SKM-1 (cell line): Measurements from ENCODE around the gene NTF4.

Experiments
- DNase-seq: peaks from one replicate; lab custom pipeline; 2025; ENCODE audit not compliant: unreplicated experiment; lab: John Stamatoyannopoulos, UW

The NTF4 gene, protein sequence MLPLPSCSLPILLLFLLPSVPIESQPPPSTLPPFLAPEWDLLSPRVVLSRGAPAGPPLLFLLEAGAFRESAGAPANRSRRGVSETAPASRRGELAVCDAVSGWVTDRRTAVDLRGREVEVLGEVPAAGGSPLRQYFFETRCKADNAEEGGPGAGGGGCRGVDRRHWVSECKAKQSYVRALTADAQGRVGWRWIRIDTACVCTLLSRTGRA

DNA sequence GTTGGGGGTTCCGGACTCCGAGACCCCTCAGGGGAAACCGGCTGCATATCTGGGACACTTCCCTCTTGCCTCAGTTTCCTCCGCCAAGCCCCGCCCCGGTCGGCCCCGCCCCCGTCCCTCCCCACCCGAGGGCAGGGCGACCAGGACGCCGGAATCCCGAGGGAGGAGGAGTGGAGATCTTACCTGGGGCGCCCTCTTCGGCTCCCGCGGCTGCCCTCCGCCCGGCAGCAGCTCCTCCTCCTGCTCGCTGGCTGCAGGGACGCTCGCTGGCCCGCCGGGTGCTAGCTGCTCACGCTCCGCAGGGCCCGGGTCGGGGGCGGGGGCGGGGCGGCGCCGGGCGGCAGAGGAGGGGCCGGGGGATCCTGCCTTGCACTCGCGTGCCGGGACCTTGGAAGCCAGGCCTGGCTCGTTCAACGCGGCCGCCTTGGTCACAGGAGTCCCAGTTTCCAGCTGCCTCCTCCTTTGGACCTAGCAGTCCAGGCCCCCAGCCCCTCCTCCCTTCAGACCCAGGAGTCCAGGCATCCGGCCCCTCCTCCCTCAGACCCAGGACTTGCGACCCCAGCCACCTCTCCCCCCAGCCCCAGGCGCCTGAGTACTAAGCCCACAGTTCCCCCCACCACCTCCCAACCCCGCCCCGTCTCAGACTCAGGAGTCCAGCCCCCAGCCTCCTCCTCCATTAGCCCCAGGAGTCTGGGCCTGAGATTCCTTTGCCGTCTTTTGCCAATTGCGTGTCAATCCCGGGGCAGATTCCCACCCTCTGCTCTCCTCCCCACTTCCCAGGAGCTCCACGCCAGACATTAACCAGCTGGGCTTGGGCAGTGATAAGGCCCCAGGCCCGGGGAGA is at the start of gene NTF4:
NTF4 (minus strand) TSS at position 51 of the 844 bp plus-strand sequence. CDS start 2,821 bp downstream, outside the sequence.
- no peak for DNase-seq

DNA sequence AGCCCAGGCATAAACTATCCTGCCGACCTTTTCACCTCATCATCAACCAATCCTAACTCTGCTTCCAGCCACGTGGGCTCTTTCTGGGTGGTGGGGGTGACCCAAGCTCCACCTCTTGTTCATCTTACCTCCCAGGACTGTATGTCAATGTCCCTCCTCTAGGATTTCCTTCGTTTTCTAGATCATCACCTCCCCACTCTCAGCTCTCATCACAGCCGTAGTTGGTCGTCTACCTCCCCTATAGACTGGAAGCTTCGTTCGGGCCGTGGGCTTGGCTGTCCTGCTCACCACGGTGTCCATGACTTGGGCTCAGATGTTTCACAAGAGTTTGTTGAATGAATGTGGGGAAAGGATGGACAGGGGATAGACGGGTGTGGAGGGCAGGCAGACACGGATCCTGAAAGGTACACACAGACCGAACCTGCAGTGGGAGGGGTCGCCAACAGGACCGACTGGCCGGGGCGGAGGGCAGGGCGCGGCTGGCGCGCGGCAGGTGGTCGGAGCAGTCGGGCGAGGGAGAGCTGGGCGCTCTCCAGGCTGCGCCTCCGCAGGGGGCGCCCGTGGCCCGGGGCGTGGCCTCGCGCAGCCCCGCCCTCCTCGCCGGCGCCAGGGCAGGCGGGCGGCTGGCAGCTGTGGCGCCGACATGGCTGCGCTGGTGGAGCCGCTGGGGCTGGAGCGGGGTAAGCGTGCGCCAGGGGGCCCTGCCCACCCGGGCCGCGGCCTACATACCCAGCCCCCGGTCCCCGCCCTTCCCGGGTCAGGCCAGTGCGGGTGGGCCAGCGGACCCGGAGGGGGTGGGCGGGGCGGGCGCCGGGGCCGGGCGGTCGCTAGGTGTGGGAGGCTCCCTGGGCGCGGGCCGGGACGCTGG is 49.4 kb upstream of the NTF4 start, which contains the start of gene LIN7B:
LIN7B (plus strand) TSS at position 609 of the 868 bp plus-strand sequence; CDS start at position 644, 35 bp downstream.
- no peak for DNase-seq

DNA sequence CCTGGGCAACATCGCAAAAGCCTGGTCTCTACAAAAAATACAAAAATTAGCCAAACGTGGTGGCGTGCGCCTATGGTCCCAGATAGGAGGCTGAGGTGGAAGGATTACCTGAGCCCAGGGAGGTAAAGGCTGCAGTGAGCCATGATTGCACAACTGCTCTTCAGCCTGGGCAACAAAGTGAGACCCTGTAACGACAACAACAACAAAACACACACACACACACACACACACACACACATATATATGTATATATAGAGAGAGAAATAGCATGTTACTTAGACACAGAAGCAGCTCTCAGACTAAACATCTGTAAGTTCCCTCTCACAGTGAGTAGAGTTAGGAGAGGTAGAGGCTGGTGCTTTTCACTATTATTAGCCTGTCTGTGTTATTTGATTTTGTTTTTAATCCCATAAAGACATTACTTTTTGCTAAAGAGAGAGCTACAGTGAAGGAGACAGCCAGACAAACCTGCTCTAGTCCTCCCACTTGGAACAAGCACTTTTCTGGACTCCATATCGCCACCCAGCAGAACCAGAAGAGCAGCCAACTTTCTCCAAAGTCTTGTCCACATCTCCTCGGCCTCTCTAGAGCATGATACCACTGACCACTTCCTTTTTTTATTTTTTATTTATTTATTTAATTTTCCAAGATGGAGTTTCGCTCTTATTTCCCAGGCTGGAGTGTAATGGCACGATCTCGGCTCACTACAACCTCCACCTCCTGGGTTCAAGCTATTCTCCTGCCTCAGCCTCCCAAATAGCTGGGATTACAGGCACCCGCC is 46.8 kb upstream of the NTF4 start:
- no peak for DNase-seq

DNA sequence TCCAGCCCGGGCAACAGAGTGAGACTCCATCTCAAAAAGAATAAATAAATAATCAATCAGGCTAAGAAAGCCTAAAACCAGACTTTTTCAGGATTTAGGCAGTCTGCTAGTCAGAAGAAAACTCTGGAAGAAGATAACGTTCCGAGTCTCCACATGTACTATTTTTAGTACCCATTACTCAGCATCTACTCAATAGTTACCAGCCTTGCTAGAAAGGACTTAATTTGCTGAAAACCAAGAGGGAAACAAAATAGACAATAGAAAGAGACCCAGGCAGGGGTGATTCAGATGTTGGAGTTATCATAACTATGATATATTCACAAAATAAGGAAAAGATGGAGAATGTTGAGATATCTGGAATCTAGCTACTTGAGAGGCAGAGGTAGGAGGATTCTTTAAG is 45.9 kb upstream of the NTF4 start:
- DNase-seq: no peak

DNA sequence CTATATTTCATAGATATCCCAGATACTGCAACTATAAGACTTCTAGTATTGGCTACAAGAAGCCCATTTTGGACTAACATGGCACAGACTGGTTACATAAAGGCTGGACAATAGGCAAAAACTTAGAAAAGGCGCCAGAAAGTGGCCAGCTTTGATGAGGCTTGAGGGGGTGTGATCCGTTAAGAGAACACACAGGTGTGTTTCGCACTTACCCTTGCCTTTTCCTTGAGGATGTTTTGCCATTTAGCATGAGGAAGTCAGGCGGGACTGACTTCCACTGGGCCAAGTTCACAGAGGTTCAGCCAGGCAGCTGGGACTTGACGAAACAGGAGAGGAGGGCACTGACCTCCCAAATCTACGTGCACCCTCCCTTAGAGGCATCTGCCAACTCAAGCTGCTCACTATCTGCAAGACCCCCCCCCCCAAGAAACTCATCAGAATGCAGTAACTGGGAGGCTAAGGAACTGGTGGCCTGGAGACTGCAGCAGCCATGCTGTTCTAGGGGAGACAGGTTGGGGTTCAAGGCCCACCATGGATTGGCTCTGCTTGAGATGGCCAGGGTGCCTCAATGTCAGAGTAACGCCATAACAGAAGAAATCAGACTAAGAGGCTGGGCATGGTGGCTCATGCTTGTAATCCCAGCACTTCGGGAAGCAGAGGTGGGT is 45.1 kb upstream of the NTF4 start:
- DNase-seq: no peak

DNA sequence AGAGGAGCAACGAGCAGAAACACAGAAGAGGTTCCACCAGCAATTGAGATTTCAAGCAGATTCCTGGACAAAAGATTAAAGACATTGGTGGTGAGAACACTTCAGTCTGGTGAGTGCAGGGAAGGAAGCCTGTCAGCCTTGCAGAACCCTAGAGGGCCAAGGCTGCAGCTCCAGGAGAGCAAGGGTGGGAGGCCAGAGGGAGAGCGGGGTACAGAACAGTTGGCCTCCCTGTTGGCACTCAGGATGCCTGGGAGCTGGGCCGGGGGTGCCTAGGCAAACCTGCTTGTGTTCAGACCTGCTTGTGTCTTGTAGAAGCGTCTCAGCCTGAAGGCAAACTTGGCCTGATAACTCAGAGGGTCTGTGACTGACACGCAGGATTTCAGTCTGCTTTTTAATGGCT is 44.4 kb upstream of the NTF4 start:
- no peak for DNase-seq

DNA sequence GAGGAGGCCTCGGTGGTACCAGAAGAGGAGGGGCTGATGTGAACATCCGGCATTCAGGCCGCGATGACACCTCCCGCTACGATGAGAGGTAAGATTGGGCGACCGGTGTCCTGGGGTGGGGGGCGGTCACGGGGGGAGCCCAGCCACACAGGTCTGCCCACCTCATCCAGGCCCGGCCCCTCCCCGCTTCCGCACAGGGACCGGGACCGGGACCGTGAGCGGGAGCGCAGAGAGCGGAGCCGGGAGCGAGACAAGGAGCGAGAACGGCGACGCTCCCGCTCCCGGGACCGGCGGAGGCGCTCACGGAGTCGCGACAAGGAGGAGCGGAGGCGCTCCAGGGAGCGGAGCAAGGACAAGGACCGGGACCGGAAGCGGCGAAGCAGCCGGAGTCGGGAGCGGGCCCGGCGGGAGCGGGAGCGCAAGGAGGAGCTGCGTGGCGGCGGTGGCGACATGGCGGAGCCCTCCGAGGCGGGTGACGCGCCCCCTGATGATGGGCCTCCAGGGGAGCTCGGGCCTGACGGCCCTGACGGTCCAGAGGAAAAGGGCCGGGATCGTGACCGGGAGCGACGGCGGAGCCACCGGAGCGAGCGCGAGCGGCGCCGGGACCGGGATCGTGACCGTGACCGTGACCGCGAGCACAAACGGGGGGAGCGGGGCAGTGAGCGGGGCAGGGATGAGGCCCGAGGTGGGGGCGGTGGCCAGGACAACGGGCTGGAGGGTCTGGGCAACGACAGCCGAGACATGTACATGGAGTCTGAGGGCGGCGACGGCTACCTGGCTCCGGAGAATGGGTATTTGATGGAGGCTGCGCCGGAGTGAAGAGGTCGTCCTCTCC is 43.2 kb upstream of the NTF4 start:
- no peak for DNase-seq

DNA sequence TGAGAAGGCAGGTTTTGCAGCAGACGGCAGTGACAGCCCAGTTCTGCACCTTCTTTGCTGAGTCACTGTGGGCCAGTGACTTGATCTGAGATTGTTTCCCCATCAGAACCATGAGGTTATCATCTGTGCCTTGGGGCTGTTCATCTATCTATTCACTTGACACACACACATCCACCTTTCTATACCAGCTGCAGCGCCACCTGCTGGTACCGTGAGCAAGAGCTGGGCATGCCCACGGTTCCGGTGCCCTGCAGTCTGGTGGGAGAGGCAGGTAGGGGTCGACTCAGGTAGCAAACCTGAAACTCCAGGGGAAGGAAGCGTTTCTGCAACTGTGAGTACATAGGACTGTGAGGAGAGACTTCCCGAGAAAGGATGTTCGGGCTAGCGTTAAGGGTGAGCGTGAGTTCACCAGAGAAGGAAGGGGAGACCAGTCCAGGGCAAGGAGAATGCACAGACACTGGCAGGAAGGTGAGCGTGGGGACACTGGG is 42.1 kb upstream of the NTF4 start:
- no peak for DNase-seq

DNA sequence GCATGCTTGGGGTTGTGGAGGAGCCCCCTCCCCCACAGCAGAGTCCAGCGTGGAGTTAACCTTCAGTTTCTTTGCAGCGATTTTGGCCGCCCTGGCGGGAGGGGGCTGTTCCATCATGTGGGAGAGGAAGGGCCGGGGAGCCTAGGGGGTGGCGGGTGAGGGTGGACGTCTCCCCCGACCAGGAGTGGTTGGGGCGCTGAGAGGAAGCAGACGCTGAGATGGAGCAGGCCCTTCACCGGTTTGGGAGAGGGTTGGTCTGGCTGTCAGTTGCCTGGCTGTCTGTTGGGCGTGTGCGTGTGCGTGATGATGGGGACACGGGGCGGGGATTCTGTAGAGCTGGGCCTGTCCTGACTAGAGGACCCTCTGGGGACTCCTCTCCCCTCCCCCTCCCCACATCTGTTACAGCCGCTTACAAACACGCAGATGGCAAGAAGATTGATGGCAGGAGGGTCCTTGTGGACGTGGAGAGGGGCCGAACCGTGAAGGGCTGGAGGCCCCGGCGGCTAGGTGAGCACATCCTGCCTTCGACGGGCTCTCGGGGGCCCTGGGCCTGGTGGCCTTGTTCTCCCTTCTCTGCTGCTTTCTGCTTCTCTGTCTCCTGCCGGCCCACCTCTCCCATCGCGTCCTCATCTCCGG is 39.7 kb upstream of the NTF4 start:
- DNase-seq: no peak

DNA sequence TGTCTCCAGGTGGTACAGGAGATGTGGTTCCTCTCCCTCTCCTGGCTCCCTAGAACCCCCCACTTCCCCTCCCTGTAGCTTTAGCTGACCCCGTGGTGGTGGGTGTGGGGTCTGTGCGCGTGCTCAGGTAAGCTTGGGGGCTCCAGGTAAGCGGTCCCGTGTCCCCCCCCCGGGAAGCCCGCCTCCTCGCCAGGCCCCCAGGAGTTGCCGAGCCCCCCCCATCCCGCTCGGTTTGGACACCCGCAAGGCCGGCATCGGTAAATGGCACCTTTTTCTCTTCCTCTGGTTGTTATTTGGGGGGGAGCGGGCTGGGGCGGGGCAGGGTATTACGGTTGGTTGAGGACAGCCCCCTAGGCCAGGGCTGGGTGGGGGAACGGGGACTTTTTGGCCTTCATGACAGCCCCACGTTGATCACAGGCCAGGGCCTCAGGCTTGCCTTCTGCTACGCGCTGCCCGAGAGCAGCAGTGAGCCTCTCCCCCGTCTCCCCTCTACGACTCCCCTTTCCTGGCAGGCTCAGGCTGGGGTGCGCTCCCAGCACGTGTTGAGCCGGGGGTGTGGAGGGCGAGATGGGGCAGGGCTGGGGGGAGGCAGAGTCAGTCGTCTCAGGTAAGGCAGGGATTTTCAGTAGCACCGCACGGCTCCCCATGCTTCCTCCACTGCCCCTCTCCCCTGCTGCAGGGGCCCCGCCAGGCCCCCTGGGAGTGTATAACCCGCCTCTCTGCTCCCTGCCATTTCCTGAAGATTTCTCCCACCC is 38.9 kb upstream of the NTF4 start:
- no peak for DNase-seq

DNA sequence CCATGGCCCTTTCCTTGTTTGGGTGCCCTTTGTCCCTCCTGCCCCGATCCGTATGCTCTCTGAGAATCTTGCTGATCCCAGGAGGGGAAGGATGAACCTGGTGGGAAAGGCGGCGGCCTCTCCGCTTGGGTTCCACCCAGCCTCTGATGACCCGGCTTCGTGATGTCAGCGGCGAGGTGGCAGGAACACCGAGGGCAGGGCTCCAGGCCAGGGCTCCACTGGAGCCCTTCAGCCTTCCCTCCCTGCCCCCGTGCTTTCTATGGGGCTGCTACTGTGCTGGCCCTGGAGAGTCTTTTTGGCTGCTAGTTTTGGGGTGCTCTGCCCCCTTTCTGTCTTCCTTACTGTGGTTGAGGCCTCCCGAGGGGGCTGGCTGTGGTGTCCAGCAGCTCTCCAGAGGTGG is 37.7 kb upstream of the NTF4 start:
- DNase-seq: no peak

DNA sequence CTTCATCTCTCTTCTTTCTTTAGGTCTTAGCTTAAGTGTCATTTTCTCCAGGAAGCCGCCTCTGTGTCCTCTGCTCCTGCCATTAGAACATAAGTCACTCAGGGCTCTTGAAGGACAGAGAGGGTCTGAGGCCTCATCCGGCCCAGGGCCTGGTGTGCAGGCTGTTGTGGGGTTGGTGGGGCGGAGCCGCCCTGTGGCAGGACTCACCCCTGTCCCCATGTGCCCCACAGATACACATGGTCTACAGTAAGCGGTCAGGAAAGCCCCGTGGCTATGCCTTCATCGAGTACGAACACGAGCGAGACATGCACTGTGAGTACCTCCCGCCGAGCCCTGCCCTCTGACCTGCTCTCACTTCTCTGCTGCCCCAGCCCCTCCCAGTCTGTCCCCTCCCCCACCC is 36.5 kb upstream of the NTF4 start:
- no peak for DNase-seq

DNA sequence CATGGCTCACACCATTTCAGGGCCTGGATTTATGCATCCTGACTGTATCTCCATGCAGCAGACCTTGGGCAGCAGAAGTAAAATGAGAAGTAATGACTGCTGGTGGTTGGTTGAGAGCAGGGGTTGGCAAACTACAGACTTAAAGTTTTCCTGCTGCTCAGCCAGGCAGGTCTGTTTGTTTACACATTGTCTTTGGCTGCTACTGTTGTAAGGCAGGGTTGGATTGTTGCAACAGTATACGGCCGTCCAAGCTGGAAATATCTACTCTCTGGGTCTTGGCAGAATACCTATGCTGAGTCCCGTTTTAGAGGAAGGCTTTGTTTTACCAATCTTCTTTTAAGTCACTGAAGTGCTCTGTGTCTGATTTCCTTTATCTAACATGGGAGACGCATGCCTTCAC is 34.2 kb upstream of the NTF4 start:
- DNase-seq: no peak

DNA sequence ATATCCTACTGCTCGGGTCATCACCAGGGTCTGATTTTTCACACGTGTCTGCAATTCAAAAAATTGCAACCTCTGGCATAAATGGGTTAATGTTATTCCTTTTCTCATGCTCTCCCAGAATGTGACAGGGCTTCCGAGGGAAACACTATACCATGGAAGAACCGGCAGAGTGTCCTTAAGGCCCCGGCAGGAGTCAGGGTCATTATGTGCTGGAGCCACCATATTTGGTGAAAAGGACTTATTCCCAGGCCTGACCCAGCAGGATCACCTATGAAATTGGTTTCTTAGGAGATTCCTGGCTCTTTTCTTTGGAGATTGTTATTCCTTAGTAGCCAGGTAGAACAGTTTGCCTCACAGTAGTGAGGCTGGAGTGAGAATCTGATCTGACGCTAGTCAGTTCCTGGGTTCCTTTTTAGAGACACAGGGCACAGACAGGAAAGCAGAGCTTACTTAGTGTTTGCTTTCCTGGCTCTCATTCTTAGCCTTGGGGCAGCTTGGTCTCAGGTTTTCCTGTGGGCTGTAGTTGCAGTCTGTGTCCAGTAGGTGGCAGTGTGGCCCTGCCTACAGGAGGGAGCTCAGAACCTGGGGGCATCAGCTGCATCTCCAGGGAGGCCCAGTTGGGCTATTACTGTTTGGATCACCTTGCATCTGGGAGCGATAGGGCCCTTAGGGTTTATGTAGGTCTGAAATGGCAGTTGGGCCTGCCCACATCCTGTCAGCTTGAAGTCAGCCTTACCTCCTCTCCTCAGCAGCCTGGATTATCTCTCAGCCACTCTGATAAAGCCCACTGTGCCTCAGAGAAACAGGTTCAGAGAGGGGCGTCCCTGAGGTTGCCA is 33.1 kb upstream of the NTF4 start:
- DNase-seq: peak; percentile 30

DNA sequence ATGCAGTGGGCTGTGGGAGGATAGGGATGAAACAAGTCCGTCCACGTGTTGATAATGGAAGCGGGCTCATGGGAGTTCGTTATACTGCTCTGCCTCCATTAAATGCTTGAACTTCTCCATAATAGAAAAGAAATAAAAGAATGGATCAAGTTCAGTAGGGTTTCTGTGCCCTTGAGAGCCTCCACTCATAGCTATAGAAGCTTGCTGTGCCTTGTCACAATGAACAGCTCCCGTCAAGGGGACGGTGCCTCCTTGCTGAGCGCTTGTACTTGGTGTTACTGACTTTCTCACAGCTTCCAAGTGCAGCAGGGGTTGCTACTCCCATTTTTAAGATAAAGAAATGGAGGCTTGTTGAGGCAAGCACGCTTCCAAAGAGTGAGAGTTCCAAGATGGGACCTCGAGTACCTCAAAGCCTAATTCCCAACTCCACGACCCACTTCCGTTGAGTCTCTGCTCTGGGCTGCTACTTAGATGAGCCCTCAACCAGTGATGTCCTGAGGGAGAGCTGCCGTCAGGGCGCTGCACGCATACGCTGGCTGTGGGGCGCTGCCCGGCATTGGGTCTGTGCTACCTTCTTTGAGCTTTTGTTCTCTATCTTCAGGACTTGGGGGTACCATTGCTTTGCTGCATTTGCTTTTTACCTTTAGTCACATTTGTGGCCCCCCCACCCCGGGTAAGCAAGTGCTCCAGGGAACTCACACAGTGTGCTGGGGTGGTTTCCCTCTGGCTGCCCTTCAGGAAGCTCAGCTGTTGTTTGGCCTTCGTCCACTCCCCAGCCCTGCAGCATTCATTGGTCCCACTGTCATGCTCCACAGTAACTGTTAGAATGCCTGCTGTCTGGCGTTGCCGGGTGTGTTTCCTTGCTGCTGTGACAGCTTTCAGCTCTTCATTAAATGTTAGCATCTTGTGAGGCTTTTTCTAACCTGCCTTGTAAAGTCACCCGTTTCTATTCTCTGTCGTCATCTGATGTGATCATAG is 30.2 kb upstream of the NTF4 start:
- no peak for DNase-seq

DNA sequence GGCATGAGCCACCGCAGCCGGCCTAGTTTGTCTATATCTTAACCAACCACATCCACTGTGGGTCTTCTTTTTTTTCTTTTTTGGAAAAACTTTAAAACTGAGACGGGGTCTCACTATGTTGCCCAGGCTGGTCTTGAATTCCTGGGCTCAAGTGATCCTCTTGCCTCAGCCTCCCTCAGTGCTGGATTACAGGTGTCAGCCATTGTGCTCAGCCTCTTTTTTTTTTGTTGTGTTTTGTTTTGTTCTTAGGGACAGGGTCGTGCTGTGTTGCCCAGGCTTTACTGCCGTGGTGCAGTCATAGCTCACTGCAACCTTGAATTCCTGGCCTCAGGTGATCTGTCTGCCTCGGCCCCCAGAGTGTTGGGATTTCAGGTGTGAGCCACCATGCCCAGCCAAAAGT is 28.1 kb upstream of the NTF4 start:
- no peak for DNase-seq
